Liver (tissue), 3 donors: ENCODE measurements around the gene EHMT1.

Source experiments
- CTCF ChIP-seq: fragments of 150-350 bp; IDR thresholded peaks from 2 replicates; pipeline ENCODE4 v1.5.1; 2017; ENCODE audit warnings: improper control_type of control experiment, low read depth, low read length; ENCODE audit not compliant: missing input control
- EGR1 ChIP-seq, 2 donors: IDR thresholded peaks; 2 replicates each; pipeline ENCODE4 v1.6.1; 2016 to 2018; ENCODE audit warnings: antibody characterized with exemption in 2 of 2, low read depth in 2 of 2
- GABPA ChIP-seq, 2 donors: IDR thresholded peaks in 1 of 2; conservative IDR thresholded peaks in 1 of 2; 2 replicates each; pipeline ENCODE4 v1.6.1; 2016; ENCODE audit warnings: antibody characterized with exemption in 2 of 2, mild to moderate bottlenecking in 1 of 2, moderate library complexity in 1 of 2
- JUND ChIP-seq, 2 donors: IDR thresholded peaks; 2 replicates each; pipeline ENCODE4 v1.6.1; 2016; ENCODE audit warnings: antibody characterized with exemption in 2 of 2
- MAX ChIP-seq: IDR thresholded peaks from 2 replicates; pipeline ENCODE4 v1.6.1; 2016; ENCODE audit warnings: antibody characterized with exemption
- RAD21 ChIP-seq, 2 donors: IDR thresholded peaks; 2 replicates each; pipeline ENCODE4 v1.6.1; 2016; ENCODE audit warnings: antibody characterized with exemption in 2 of 2, mild to moderate bottlenecking in 2 of 2
- REST ChIP-seq: IDR thresholded peaks from 2 replicates; pipeline ENCODE4 v1.6.1; 2016; ENCODE audit warnings: antibody characterized with exemption, mild to moderate bottlenecking
- SP1 ChIP-seq: IDR thresholded peaks from 2 replicates; pipeline ENCODE4 v1.6.1; 2018; ENCODE audit warnings: antibody characterized with exemption, mild to moderate bottlenecking
- TAF1 ChIP-seq: conservative IDR thresholded peaks from 2 replicates; pipeline ENCODE4 v1.6.1; 2016; ENCODE audit warnings: antibody characterized with exemption, mild to moderate bottlenecking
- YY1 ChIP-seq: IDR thresholded peaks from 2 replicates; pipeline ENCODE4 v1.6.1; 2016; ENCODE audit warnings: antibody characterized with exemption, mild to moderate bottlenecking
- ZBTB33 ChIP-seq: IDR thresholded peaks from 2 replicates; pipeline ENCODE4 v1.6.1; 2016; ENCODE audit warnings: antibody characterized with exemption
- donor health status: healthy.
- donor health status: healthy.

- TF ChIP-seq CTCF, result no peak
- TF ChIP-seq TAF1, result no peak
- TF ChIP-seq REST, result no peak
- no peak for TF ChIP-seq ZBTB33
- TF ChIP-seq EGR1 (IDR thresholded peaks at IDR 0.05; ENCODE audit: low read depth in 2 of 2), result no peak
- TF ChIP-seq YY1, result no peak
- TF ChIP-seq RAD21 (IDR thresholded peaks at IDR 0.05), result no peak
- TF ChIP-seq JUND (IDR thresholded peaks at IDR 0.05), result no peak
- no peak for TF ChIP-seq MAX
- no peak for TF ChIP-seq GABPA (IDR thresholded peaks at IDR 0.05 in 1 of 2, conservative IDR thresholded peaks at IDR 0.05 in 1 of 2)
- TF ChIP-seq SP1, result no peak
These were observed 183.2 kb downstream of the EHMT1 start for GRCh38 chr9:137802021-137802420.
